Astrocyte (in vitro differentiated cells and primary cell): Measurements from ENCODE around the gene RAB19.

ENCODE experiments used
- CTCF ChIP-seq: IDR thresholded peaks from 2 replicates; pipeline ENCODE4 v1.5.1; 2011; ENCODE audit warnings: low read depth, mild to moderate bottlenecking, inconsistent platforms, low read length, moderate library complexity; ENCODE audit not compliant: insufficient read depth
- EZH2 ChIP-seq: IDR thresholded peaks from 2 replicates; pipeline ENCODE4 v1.6.1; 2012; ENCODE audit warnings: mild to moderate bottlenecking, low read length, inconsistent platforms; ENCODE audit not compliant: insufficient read depth

GRCh38 chr7:140400381-140400780 lies 3.5 kb upstream of the RAB19 start:
- TF ChIP-seq CTCF (no peak), EZH2 (no peak)
